ENCODE results near the gene ANTXRL. TPM values are rescaled to one million over a fixed set of nuclear protein-coding genes. Genes with fewer than 3 reads are reported as not detected.
"Not testable (repeated sequence)": the region's sequence is repeated elsewhere in the genome, so short reads cannot be mapped to it uniquely, and the experiment has no call there.

ANTXRL gene
- total and polyA plus RNA-seq, 5 donors, result 0.51 to 0.68 TPM; not detected in 3

- intact Hi-C loops (cut with DNase I), result no loop called here
- no peak overlapping the region for H3K4me3 ChIP-seq (ENCODE audit: low read length)
- no peak overlapping the region for H3K27ac ChIP-seq (ENCODE audit: low read length)
- no peaks in the 10 kb centered on the region for H3K27me3 ChIP-seq (ENCODE audit: control insufficient read depth, insufficient read depth)
- no peaks in the 10 kb centered on the region for H3K9me3 ChIP-seq (ENCODE audit: control insufficient read depth, low read length)
- H3K4me1 ChIP-seq (ENCODE audit: control insufficient read depth, insufficient read depth, low read length), result peaks cover 6% of the 10 kb centered on the region
- WGBS, result 96% methylated on average over 15 of the region's 15 CpGs
- no peak for ATAC-seq
- DNase-seq, result no peak
Measured at GRCh38 chr10:46290101-46290886, 3.5 kb downstream of the ANTXRL start.

- Histone ChIP-seq H3K9me3 (ENCODE audit: control insufficient read depth, low read length) (no peaks in the 10 kb centered on the region), H3K4me1 (ENCODE audit: control insufficient read depth, insufficient read depth, low read length) (peaks cover 4% of the 10 kb centered on the region), H3K4me3 (ENCODE audit: low read length) (no peak overlapping the region), H3K27ac (ENCODE audit: low read length) (peak overlapping the region; percentile 77), H3K27me3 (ENCODE audit: control insufficient read depth, insufficient read depth) (no peaks in the 10 kb centered on the region)
- peak in 1 of 3 donors; percentile 43 for DNase-seq
- 43% methylated on average over 10 of the region's 10 CpGs for WGBS
- peak in 1 of 2 donors; percentile 54 for ATAC-seq
- intact Hi-C loops (cut with DNase I), result no loop called here
Measured at GRCh38 chr10:46291817-46292572, 5.2 kb downstream of the ANTXRL start.

- no peaks in the 10 kb centered on the region for H3K9me3 ChIP-seq (ENCODE audit: control insufficient read depth, low read length)
- peak in 1 of 2 donors; percentile 19 for ATAC-seq
- 56% methylated on average over 6 of the region's 6 CpGs for WGBS
Measured at GRCh38 chr10:46292573-46293023, 5.8 kb downstream of the ANTXRL start.

GRCh38 chr10:46293228-46293627 is 6.4 kb downstream of the ANTXRL start:
- peaks cover 4% of the 10 kb centered on the region for H3K4me1 ChIP-seq (ENCODE audit: control insufficient read depth, insufficient read depth, low read length)
- ATAC-seq (no peak), DNase-seq (peak in 1 of 3 donors; percentile 11)
- no peaks in the 10 kb centered on the region for H3K27me3 ChIP-seq (ENCODE audit: control insufficient read depth, insufficient read depth)
- H3K4me3 ChIP-seq (ENCODE audit: low read length), result no peak overlapping the region
- intact Hi-C loops (cut with DNase I), result no loop called here
- WGBS, result 75% methylated on average over 8 of the region's 8 CpGs
- H3K27ac ChIP-seq (ENCODE audit: low read length), result no peak overlapping the region
- no peaks in the 10 kb centered on the region for H3K9me3 ChIP-seq (ENCODE audit: control insufficient read depth, low read length)

More at GRCh38 chr10:46292573-46293023, 5.8 kb downstream of the ANTXRL start:
- DNase-seq, result peak in 1 of 3 donors; percentile 33
- Histone ChIP-seq H3K4me3 (ENCODE audit: low read length) (no peak overlapping the region), H3K4me1 (ENCODE audit: control insufficient read depth, insufficient read depth, low read length) (peaks cover 4% of the 10 kb centered on the region), H3K27me3 (ENCODE audit: control insufficient read depth, insufficient read depth) (no peaks in the 10 kb centered on the region), H3K27ac (ENCODE audit: low read length) (no peak overlapping the region)
- intact Hi-C loops (cut with DNase I), result no loop called here

GRCh38 chr10:46293832-46294640 is 7.2 kb downstream of the ANTXRL start:
- H3K4me1 ChIP-seq (ENCODE audit: control insufficient read depth, insufficient read depth, low read length), result peaks cover 4% of the 10 kb centered on the region
- no peaks in the 10 kb centered on the region for H3K9me3 ChIP-seq (ENCODE audit: control insufficient read depth, low read length)
- DNase-seq, result peak in 2 of 3 donors; percentile 24 to 57
- intact Hi-C loops (cut with DNase I), result no loop called here
- 88% methylated on average over 11 of the region's 11 CpGs for WGBS
- H3K27ac ChIP-seq (ENCODE audit: low read length), result no peak overlapping the region
- H3K4me3 ChIP-seq (ENCODE audit: low read length), result no peak overlapping the region
- H3K27me3 ChIP-seq (ENCODE audit: control insufficient read depth, insufficient read depth), result no peaks in the 10 kb centered on the region
- no peak for ATAC-seq

- intact Hi-C loops (cut with DNase I), result no loop called here
- WGBS, result 92% methylated on average over 8 of the region's 8 CpGs
- H3K9me3 ChIP-seq (ENCODE audit: control insufficient read depth, low read length), result no peaks in the 10 kb centered on the region
- ATAC-seq (no peak), DNase-seq (peak in 1 of 3 donors; percentile 28)
- peaks cover 4% of the 10 kb centered on the region for H3K4me1 ChIP-seq (ENCODE audit: control insufficient read depth, insufficient read depth, low read length)
- H3K27ac ChIP-seq (ENCODE audit: low read length), result no peak overlapping the region
- H3K4me3 ChIP-seq (ENCODE audit: low read length), result no peak overlapping the region
- no peaks in the 10 kb centered on the region for H3K27me3 ChIP-seq (ENCODE audit: control insufficient read depth, insufficient read depth)
Measured at GRCh38 chr10:46294641-46295220, 7.9 kb downstream of the ANTXRL start.

- H3K4me3 ChIP-seq (ENCODE audit: low read length); DNase-seq; H3K4me1 ChIP-seq (ENCODE audit: control insufficient read depth, insufficient read depth, low read length); intact Hi-C loops (cut with DNase I); H3K9me3 ChIP-seq (ENCODE audit: control insufficient read depth, low read length); ATAC-seq; H3K27me3 ChIP-seq (ENCODE audit: control insufficient read depth, insufficient read depth); H3K27ac ChIP-seq (ENCODE audit: low read length): not testable (repeated sequence)
- WGBS, result 83% methylated on average over 3 of the region's 3 CpGs
Measured at GRCh38 chr10:46295350-46296010, 8.7 kb downstream of the ANTXRL start.

GRCh38 chr10:46296086-46296485 is 9.3 kb downstream of the ANTXRL start:
- DNase-seq, result peak in 1 of 3 donors; percentile 20
- ATAC-seq; H3K9me3 ChIP-seq (ENCODE audit: control insufficient read depth, low read length); H3K4me3 ChIP-seq (ENCODE audit: low read length); H3K27ac ChIP-seq (ENCODE audit: low read length); H3K4me1 ChIP-seq (ENCODE audit: control insufficient read depth, insufficient read depth, low read length); intact Hi-C loops (cut with DNase I); H3K27me3 ChIP-seq (ENCODE audit: control insufficient read depth, insufficient read depth): not testable (repeated sequence)
- 74% methylated on average over 4 of the region's 4 CpGs for WGBS

- DNase-seq (peak in 2 of 3 donors; percentile 28 to 40), ATAC-seq (no peak)
- WGBS, result 76% methylated on average over 5 of the region's 5 CpGs
- intact Hi-C loops (cut with DNase I), result no loop called here
- Histone ChIP-seq H3K4me1 (ENCODE audit: control insufficient read depth, insufficient read depth, low read length) (peaks cover 4% of the 10 kb centered on the region), H3K27ac (ENCODE audit: low read length) (no peak overlapping the region), H3K4me3 (ENCODE audit: low read length) (no peak overlapping the region), H3K9me3 (ENCODE audit: control insufficient read depth, low read length) (no peaks in the 10 kb centered on the region), H3K27me3 (ENCODE audit: control insufficient read depth, insufficient read depth) (no peaks in the 10 kb centered on the region)
Measured at GRCh38 chr10:46296641-46297141, 9.9 kb downstream of the ANTXRL start.
